HG02759 (cell line): ENCODE measurements around the gene RNF214.

Experiments
- ATAC-seq: cut with Tn5 transposase; IDR thresholded peaks from one replicate; pipeline ENCODE4 v1.9.1; 2021; ENCODE audit warnings: mild to moderate bottlenecking, moderate library complexity; ENCODE audit not compliant: unreplicated experiment

The RNF214 gene

DNA sequence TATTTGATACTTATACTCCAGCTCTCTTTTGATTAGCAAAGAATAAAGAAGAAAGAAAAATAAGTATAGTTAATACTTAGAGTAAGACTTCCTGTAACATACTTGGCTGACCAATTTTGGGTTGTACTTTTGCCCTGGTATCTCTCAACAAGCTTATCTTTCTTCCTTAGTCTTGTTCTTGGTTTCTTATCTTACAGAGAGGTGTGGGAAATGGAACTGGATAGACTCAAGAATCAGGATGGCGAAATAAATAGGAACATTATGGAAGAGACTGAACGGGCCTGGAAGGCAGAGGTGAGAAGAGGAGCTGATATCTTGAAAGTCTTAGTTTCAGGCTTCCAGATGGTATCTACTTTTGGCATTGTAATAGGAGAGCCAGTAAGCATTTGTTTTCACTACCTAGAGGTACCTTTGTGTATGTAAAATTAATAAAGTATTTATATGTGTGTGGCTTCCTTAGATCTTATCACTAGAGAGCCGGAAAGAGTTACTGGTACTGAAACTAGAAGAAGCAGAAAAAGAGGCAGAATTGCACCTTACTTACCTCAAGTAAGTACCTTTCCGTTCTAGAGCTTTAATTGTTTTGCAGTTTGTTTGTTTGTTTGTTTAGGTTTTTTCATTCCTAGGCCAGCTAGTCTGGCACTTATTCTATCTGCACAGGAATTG, 47.4 kb downstream of the RNF214 start:
- no peak for ATAC-seq

DNA sequence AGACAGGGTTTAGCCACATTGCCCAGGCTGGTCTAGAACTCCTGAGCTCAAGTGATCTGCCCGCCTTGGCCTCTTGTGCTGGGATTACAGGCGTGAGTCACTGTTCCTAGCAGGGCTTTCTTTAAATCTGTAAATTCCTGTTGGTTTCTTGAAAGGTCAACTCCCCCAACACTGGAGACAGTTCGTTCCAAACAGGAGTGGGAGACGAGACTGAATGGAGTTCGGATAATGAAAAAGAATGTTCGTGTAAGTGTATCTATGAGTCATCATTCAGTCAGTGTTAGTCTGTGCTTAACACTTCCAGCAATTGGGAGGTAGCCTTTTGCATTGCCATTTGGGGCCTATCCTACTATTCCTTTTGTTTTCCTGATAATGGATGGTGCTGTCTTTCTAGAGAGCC, 48.7 kb downstream of the RNF214 start:
- ATAC-seq, result no peak

DNA sequence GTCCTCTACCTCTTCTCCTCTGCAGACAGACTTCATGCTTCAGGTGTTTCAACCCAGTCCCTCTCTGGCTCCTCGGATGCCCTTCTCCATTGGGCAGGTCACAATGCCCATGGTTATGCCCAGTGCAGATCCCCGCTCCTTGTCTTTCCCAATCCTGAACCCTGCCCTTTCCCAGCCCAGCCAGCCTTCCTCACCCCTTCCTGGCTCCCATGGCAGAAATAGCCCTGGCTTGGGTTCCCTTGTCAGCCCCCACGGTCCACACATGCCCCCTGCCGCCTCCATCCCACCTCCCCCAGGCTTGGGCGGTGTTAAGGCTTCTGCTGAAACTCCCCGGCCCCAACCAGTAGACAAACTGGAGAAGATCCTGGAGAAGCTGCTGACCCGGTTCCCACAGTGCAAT, 49.4 kb downstream of the RNF214 start:
- ATAC-seq, result no peak

DNA sequence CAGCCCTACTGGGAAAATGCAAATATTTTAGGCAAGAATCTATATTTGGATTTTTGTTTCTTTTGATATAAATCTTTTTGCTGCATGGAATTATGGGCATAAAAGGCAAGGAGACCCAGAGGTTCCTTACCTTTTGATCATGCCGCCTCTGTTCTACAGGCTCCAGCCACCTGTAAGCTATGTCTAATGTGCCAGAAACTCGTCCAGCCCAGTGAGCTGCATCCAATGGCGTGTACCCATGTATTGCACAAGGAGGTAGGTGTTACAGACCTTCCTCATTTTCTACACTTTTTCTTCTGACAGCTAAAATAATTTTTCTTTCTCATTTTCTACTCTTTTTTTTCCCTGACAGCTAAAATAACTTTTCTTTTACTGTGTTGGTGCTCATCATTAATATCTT, 50.5 kb downstream of the RNF214 start:
- ATAC-seq, result no peak

DNA sequence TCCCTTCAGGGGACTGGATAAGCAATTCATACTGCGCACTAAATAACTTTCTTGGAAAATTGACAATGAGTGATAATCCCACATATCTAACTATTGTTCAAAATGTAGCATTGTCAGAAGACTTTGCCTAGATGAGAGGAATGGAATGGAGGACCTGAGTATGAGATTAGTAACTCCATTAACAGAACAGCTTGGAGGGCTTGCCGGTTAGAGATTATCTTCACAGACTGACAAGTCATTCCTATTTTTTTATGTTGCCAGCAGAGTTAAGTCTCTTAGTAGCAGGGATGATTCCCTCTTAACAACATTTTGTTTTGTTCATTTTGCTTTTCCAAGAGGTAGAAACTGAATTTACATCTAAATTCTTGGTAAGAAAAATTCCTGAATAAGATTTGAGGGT, 51.6 kb downstream of the RNF214 start:
- no peak for ATAC-seq

DNA sequence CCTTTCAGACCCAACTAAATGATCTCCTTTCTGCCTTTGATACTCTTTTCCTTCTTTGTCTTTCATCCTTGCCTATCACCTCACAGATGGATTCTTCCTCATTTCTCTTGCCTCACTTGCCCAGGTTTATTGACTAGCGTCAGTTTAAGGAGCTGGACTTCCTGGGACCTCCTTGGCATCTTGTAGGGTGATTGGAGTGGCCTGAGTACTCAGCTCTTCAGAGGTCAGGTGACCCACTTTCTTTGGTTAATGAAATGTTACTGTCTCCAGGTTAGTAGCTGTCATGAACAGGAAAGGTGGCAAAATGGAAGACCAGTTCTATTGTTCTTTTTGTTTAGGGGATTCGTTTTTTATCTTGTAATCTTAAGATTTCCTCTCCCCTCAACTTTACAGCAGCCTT, 54.1 kb downstream of the RNF214 start:
- no peak for ATAC-seq

DNA sequence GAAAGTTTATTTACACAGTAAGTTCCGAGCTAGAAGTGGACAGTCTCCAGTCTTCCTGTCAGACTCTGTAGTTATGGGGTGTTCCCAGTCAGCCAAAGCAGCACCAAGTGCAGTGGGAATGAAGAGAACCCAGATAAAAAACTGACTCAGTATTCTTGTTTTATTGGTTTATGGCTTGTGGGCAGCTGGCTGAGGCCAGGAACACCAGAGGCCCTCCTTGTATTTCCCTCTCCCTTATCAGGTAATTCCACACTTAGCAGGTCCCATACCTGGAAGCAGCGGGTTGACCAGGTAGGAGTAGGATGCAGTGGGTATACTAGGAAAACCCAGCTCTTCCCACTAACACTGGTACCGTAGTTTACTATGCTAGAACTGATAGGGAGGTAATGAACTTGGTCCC, 55.2 kb downstream of the RNF214 start:
- no peak for ATAC-seq

DNA sequence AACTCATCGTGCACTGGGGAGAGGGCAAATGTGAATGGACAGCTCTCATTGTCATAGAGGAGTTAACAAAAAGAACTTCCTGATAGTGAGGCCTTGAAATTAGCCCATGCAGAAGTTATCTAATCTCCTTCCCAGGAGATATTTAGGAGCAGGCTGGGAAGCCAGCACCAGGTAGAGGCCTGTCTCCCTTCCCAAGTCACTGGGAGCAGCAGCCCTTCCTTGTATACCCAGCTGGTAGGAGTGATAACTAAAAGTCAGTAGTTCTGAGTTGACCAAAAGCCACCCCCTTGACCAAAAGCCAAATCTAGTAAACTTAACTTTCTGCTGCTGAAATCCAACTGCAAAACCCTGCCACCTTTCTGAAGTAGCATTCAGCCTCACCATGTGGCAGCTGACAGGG, 57.3 kb downstream of the RNF214 start:
- no peak for ATAC-seq

DNA sequence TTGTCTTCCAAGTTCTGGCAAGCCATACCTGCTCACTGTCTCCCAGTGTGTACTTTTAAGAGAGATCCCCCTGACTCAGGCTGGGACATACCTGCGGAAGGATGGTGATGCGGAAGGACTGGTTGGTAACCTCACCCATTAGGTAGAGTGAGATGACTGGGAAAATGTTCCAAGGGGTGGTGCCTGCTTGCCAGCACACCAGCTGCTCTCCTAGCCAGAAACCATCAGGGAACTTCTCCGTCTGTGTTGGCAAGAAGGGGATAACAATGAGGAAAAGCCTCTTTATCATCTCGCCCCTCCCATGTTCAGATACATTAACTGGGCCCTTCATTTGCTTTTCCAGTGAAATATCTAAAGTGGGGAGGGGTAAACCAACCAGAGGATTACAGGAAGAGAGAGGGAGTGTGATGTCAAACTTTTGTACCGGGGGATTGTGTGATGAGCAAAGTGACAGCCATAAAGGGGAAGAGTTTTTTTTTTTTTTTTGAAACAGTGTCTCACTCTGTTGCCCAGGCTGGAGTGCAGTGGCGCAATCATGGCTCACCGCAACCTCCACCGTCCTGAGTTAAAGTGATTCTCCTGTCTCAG, 58.4 kb downstream of the RNF214 start, which contains the start of gene BACE1-AS:
Gene BACE1-AS (plus strand): TSS at position 538 of the 588 bp plus-strand sequence.
- no peak for ATAC-seq

DNA sequence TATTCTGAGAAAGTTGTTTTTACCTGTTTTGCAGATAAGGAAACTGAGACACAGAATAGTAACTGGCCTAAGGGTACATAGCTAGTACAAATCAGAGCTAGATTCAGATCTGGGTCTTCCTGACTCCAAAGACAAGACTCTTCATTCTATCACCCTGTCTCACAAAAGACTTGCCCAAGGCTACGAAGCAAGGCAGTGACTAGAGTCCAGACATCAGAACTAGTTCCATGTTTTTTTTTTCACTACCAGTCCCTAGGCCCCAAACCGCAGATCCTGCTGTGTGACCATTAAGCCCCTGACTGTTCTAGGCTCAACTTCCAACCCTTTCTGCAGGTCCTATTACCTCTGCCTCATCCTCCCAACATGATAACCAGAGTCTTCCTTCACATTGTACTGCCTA, 60.1 kb downstream of the RNF214 start:
- ATAC-seq, result no peak

DNA sequence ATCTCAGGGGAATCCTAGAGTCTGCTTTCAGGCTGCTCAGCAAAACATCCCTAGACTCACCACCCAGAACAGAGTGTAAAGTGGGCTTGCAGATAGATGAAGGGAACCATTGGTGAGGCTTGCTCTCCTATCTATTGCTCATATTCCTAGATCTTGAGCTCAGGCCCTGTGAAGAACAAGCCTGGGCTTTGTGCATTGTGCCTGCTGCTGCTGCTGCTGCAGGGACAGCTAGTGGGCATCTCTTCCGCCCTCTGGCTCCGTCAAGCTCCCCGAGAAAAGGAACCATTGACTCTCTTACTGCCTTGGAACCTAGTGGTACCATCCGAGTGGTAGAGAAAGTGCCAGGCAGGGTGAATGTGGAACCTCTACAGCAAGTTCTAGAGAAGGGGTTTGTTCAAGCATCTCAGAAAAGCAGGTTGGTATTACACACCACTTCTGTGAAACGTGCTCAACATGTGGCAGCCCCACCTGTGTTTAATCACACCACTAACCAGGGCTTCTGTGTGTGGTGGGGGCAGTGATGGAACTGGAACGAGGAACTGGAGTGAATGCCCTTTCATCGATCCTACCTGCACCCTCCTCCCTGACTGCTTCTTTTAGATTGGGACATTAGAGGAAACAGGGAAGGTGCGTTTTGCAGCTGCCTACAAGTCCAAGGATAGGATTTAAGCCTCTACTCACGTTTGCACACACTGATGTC, 63.1 kb downstream of the RNF214 start:
- ATAC-seq, result no peak

DNA sequence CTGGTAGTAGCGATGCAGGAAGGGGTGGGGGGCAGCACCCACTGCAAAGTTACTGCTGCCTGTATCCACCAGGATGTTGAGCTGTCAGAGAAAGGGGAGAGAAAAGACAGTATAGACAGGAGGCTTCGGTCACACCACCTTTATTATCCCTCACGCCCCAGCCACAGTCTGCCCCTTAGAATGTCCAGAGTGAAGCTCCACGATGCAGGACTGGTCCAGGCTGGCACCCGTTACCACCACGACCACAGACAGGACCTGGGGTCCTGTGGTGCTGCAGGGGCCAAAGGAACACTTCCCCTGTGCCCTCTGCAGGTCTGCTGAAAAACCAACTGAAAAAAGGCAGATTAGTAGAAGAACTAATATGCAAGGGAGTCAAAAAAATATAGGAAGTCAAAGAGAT, 64.4 kb downstream of the RNF214 start:
- ATAC-seq, result no peak

DNA sequence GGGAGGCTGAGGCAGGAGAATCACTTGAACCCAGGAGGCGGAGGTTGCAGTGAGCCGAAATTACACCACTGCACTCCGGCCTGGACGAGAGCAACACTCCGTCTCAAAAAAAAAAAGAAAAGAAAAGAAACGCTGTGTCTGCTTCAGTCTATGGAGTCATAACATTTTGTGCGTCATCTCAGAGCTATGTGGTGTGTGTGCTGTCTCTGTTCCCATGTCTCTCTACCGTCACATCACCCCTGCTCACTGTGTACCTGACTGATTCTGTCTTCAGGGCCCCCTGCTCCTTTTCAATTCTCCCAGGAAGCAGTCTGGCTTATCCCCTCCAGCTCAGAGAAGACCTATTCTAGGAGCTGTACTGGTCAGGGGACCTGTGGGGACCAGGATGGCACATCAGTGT, 65.7 kb downstream of the RNF214 start:
- no peak for ATAC-seq

DNA sequence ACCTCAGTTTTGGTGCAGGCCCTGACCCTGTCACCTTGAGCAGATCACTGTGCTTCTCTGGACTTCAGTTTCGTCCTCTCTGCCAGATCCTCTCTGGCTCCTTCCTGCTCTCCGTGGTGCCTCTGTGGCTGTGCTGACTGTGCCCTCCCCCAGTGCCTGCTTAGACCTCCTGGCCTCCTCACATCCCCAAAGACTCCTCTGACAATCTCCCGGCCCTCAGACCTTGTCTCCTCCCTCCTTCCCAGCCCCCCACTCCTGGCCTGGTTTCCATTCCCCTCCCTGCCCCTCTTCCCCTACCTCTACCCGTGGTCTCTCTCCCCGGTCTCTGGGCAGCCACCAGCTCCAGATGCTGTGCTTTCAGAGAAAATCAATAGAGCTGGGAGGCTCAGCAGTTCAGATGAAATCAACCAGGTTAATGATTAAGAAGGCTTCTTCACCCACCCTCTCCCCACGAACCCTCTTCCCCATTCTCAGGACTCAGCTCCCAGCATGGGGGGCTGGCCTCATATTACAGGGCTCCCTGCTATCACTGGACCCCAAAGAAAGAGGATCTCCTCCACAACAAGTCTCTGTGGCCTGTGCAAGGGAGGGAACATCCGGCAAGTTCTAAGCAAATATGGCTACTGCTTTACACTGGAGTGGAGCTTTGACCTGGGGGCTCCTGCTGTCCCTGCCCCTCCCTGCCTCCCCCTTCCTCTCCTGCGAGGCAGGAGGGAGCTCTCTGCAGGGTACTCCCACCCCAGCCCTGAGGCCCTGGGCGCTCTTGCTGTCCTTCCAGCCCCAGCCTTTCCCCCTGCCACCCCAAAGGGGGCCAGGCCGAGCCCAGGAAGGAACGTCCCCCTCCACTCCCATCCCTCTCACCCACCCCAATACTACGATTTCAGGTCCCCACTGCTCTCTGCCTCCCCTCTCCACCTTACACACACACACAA, 67.1 kb downstream of the RNF214 start:
- no peak for ATAC-seq

DNA sequence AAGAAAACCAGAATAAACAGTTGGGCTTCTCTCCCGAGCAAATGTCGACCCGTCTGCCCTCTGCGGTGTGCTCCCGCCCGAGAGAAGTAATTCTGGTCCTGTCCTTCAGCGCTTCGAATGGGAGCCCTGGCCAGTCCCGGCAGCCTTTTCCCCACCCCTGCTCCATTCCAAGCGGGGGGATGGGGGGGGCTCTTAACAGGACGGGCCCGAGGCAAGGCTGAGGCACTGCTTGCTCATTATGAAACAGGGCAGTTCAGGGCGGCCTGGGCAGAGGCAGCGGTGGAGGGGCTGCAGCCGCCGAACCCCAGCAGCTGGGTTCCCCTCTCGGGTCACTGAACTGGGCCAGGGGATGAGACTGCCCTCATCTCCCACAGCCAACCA, 67.8 kb downstream of the RNF214 start:
- ATAC-seq, result no peak

DNA sequence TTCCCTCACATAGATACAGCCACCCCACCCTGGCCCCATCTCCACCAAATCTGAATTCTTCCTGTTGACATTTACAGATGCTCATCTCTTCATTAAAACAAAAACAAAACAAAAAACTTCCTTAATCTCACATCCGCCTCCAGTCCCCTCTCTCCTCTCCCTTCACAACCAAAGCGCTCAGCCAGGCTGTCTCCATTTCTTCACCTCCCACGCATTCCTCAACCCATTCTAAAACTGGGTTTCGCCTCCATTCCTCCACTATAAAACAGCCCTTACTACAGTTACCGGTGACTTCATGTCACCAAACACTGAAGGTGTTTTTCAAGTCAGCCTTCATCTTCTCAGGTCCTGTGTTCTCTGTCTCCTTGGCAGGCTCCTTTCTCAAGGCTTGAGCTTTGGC, 68.3 kb downstream of the RNF214 start:
- ATAC-seq, result no peak

DNA sequence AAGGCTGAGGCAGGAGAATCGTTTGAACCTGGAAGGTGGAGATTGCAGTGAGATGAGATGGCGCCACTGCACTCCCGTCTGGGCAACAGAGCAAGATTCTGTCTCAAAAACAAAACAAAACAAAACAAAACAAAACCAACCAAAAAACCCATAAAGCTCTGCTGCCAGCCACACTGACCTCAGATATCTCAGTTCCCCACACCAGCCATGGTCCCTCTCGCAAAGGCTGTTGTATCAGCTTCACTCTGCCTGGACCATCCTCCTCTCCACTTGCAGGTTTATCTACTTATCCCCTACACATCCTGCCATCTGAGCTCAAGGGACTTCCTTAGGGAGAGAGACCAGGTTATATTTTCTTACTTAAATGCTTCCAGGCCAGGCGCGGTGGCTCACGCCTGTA, 69.8 kb downstream of the RNF214 start:
- no peak for ATAC-seq

DNA sequence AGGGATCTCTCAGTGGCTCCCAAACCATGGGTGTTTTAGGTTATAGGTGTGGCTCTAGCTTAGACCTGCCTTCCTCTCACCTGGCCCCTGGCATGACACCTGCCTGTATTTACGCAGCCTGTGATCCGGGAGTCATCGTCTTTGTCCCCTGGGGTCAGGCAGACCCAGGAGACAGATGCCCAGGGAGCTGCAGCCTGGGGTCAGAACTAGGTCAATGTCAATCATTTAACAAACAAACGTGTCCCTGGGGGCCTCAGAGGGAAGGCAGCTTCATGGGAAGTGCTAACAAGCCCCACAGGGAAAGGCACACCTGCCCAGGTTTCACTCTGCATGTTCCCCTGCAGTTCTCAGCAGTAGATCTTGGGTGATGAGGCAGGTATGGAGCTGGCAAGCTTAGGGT, 70.6 kb downstream of the RNF214 start:
- ATAC-seq, result no peak

DNA sequence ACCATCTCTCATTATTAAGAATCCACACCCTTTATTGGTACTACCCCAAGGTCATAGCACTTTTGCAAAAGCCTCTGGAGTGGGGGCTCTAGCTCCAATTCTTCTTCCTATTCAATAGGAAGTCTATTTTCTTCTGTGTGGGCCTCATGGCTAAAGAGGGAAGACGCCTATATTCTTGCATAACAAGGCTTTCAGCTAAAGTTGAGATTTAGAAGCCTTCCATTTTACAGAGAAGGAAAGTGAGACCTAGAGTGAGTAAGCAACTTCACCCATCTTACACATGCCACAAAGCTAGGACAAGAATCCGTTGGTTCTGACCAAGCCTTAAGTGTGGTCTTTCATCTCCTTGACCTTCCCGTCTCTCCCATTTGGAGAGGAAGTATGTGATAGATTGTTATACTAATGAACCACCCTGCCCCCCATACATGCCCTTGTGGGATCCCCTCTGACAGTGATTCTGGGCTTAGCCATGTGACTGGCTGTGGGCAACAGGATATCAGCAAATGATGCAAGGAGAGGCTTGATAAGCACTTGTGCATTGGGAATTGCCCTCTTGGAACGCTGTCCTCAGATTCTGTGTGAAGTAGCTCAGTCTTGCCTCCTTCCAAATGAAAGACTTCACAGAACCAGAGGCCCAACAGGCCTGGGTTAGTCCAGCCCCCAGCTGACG, 71.3 kb downstream of the RNF214 start:
- no peak for ATAC-seq

DNA sequence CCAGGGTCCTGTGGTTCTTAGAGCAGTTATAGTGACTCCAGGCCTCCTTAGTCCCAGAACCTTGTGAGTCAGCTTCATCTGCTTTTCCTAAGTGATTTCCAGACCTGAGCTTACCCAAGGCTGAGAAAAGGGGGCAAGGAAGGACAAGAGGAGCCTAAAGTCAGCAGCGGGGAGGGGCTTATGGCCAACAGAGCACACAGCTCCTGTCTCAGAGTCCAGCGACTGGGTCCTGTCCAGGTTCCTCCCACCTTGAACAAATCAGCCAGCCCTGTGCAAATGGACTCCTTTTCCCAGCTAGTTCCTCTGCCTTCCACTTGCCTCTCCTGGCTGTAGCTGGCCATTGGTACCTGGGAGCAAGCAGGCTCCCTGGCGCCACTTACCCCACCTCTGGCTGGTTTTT, 72.7 kb downstream of the RNF214 start:
- ATAC-seq, result no peak

DNA sequence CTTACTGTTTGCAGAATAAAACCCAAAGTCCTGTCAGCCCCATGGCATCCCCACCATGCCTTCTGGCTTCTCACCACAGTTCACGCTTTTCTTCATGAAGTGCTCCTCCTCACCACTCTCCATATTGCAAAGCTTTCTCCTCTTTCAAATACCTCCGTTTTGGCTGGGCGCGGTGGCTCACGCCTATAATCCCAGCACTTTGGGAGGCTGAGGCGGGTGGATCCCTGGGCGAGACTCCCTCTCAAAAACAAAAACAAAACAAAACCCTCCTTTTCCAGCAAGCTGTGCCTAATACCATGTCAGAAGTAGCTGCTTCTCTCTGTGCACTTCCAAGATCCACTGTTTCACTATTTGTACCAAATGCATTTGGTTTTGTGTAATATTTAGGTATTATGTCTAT, 76.8 kb downstream of the RNF214 start:
- ATAC-seq, result no peak
